Measurements from ENCODE around the gene BCL2L1. TPM values are rescaled to one million over a fixed set of nuclear protein-coding genes. Genes with fewer than 3 reads are reported as not detected.

Gene BCL2L1
- polyA plus RNA-seq, 1 donor from 2014 or later: 125 TPM

DNA sequence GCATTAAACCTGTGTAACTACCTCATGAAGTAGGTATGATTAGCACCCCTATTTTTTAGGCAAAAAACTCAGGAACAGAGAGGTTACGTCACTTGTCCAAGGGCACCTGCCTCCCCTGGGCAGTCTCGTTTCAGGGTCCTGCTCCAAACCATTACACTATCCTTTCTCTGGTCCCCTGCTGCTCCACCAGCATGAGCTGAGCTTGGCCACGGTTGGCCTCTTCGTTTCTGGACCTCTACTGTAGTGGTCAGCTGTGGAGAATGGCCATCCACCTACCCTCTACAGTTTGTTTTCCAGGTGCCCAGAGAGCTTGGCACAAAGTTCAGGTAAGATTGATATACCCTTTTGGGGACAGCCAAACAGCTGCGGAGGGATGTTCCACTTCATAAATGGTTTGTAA, 68.1 kb downstream of the BCL2L1 start:
- no peak overlapping the region for H3K9ac ChIP-seq (ENCODE audit: low read length)
- H3K36me3 ChIP-seq (ENCODE audit: insufficient read depth, low read length): no peaks in the 10 kb centered on the region
- H2AFZ ChIP-seq (ENCODE audit: low read depth, low read length): no peak overlapping the region
- no peaks in the 10 kb centered on the region for H3K27me3 ChIP-seq (ENCODE audit: insufficient read depth, low read depth, low read length)
- no peak overlapping the region for H3K27ac ChIP-seq (ENCODE audit: low read length)
- TF ChIP-seq, protein P1, sequence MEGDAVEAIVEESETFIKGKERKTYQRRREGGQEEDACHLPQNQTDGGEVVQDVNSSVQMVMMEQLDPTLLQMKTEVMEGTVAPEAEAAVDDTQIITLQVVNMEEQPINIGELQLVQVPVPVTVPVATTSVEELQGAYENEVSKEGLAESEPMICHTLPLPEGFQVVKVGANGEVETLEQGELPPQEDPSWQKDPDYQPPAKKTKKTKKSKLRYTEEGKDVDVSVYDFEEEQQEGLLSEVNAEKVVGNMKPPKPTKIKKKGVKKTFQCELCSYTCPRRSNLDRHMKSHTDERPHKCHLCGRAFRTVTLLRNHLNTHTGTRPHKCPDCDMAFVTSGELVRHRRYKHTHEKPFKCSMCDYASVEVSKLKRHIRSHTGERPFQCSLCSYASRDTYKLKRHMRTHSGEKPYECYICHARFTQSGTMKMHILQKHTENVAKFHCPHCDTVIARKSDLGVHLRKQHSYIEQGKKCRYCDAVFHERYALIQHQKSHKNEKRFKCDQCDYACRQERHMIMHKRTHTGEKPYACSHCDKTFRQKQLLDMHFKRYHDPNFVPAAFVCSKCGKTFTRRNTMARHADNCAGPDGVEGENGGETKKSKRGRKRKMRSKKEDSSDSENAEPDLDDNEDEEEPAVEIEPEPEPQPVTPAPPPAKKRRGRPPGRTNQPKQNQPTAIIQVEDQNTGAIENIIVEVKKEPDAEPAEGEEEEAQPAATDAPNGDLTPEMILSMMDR (IDR thresholded peaks at IDR 0.05; ENCODE audit: poor library complexity, severe bottlenecking): no peak
- TF ChIP-seq EZH2 (IDR thresholded peaks at IDR 0.05; ENCODE audit: borderline replicate concordance, insufficient read depth, low read length, poor library complexity, severe bottlenecking): no peak
- no peak for TF ChIP-seq TAF1 (IDR thresholded peaks at IDR 0.05; ENCODE audit: low read depth)
- TF ChIP-seq, protein P2, sequence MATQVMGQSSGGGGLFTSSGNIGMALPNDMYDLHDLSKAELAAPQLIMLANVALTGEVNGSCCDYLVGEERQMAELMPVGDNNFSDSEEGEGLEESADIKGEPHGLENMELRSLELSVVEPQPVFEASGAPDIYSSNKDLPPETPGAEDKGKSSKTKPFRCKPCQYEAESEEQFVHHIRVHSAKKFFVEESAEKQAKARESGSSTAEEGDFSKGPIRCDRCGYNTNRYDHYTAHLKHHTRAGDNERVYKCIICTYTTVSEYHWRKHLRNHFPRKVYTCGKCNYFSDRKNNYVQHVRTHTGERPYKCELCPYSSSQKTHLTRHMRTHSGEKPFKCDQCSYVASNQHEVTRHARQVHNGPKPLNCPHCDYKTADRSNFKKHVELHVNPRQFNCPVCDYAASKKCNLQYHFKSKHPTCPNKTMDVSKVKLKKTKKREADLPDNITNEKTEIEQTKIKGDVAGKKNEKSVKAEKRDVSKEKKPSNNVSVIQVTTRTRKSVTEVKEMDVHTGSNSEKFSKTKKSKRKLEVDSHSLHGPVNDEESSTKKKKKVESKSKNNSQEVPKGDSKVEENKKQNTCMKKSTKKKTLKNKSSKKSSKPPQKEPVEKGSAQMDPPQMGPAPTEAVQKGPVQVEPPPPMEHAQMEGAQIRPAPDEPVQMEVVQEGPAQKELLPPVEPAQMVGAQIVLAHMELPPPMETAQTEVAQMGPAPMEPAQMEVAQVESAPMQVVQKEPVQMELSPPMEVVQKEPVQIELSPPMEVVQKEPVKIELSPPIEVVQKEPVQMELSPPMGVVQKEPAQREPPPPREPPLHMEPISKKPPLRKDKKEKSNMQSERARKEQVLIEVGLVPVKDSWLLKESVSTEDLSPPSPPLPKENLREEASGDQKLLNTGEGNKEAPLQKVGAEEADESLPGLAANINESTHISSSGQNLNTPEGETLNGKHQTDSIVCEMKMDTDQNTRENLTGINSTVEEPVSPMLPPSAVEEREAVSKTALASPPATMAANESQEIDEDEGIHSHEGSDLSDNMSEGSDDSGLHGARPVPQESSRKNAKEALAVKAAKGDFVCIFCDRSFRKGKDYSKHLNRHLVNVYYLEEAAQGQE (IDR thresholded peaks at IDR 0.05; ENCODE audit: borderline replicate concordance): no peak
- no peak for TF ChIP-seq EP300 (conservative IDR thresholded peaks at IDR 0.05; ENCODE audit: poor library complexity, severe bottlenecking)
- no peak for TF ChIP-seq SMC3 (conservative IDR thresholded peaks at IDR 0.05; ENCODE audit: poor library complexity)
- TF ChIP-seq POLR2AphosphoS5 (IDR thresholded peaks at IDR 0.05): no peak
- no peak for TF ChIP-seq MXI1 (conservative IDR thresholded peaks at IDR 0.05; ENCODE audit: poor library complexity, severe bottlenecking)
- no peak for TF ChIP-seq RAD21 (conservative IDR thresholded peaks at IDR 0.05)
- H3K9me3 ChIP-seq (ENCODE audit: low read length): no peaks in the 10 kb centered on the region
- no peak overlapping the region for H3K4me3 ChIP-seq (ENCODE audit: low read length)
- H3K9me2 ChIP-seq (ENCODE audit: insufficient read depth, low read length): no peaks in the 10 kb centered on the region
- no peak overlapping the region for H3K4me2 ChIP-seq (ENCODE audit: low read length)
- no peaks in the 10 kb centered on the region for H3F3A ChIP-seq (ENCODE audit: insufficient read depth, low read length, poor library complexity, severe bottlenecking)
- no peaks in the 10 kb centered on the region for H4K20me1 ChIP-seq (ENCODE audit: insufficient read depth)
- H3K79me2 ChIP-seq (replicated peaks; ENCODE audit: insufficient read depth, low read length): no peaks in the 10 kb centered on the region

DNA sequence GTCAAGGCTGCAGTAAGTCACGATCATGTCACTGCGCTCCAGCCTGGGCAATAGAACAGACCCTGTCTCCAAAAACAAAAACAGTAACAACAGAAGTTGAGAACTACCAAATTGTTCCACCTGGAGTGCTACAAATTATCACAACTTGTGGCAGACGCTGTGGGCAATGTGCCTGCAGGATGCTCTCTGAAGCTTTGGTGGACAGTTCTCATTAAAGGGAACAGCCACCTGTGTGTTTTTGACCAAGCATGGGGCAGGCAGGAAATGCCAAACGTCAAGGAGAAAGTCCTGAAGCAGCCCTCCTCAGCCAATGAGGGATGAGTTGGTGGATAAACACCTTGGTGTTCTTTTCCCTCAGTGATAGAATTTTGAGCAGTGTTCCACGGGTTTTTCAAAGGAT, 69.1 kb downstream of the BCL2L1 start:
- Histone ChIP-seq H3K27ac (ENCODE audit: low read length) (no peak overlapping the region), H3K27me3 (ENCODE audit: insufficient read depth, low read depth, low read length) (no peaks in the 10 kb centered on the region), H3K4me3 (ENCODE audit: low read length) (no peak overlapping the region), H3K4me2 (ENCODE audit: low read length) (no peak overlapping the region), H3K9me2 (ENCODE audit: insufficient read depth, low read length) (no peaks in the 10 kb centered on the region), H3F3A (ENCODE audit: insufficient read depth, low read length, poor library complexity, severe bottlenecking) (no peaks in the 10 kb centered on the region), H3K9me3 (ENCODE audit: low read length) (no peaks in the 10 kb centered on the region), H3K9ac (ENCODE audit: low read length) (no peak overlapping the region), H2AFZ (ENCODE audit: low read depth, low read length) (no peak overlapping the region), H3K36me3 (ENCODE audit: insufficient read depth, low read length) (no peaks in the 10 kb centered on the region), H3K79me2 (replicated peaks; ENCODE audit: insufficient read depth, low read length) (no peaks in the 10 kb centered on the region), H4K20me1 (ENCODE audit: insufficient read depth) (no peaks in the 10 kb centered on the region)
- no peak for TF ChIP-seq SMC3 (conservative IDR thresholded peaks at IDR 0.05; ENCODE audit: poor library complexity)
- no peak for TF ChIP-seq EZH2 (IDR thresholded peaks at IDR 0.05; ENCODE audit: borderline replicate concordance, insufficient read depth, low read length, poor library complexity, severe bottlenecking)
- TF ChIP-seq, protein P1 (IDR thresholded peaks at IDR 0.05; ENCODE audit: poor library complexity, severe bottlenecking): no peak
- TF ChIP-seq RAD21 (conservative IDR thresholded peaks at IDR 0.05): no peak
- TF ChIP-seq, protein P2 (IDR thresholded peaks at IDR 0.05; ENCODE audit: borderline replicate concordance): no peak
- TF ChIP-seq EP300 (conservative IDR thresholded peaks at IDR 0.05; ENCODE audit: poor library complexity, severe bottlenecking): no peak
- no peak for TF ChIP-seq POLR2AphosphoS5 (IDR thresholded peaks at IDR 0.05)
- TF ChIP-seq MXI1 (conservative IDR thresholded peaks at IDR 0.05; ENCODE audit: poor library complexity, severe bottlenecking): no peak
